ENCODE results near the gene ZNF366. TPM values are rescaled to one million over a fixed set of nuclear protein-coding genes. Genes with fewer than 3 reads are reported as not detected.

The ZNF366 gene
- total RNA-seq, 1 donor from 2014 or later: 7.9 TPM

- peaks cover 4 to 43% of the 10 kb centered on the region in 2 donors for H3K4me1 ChIP-seq
Observed at GRCh38 chr5:72441862-72442540, 65.2 kb downstream of the ZNF366 start.

DNA sequence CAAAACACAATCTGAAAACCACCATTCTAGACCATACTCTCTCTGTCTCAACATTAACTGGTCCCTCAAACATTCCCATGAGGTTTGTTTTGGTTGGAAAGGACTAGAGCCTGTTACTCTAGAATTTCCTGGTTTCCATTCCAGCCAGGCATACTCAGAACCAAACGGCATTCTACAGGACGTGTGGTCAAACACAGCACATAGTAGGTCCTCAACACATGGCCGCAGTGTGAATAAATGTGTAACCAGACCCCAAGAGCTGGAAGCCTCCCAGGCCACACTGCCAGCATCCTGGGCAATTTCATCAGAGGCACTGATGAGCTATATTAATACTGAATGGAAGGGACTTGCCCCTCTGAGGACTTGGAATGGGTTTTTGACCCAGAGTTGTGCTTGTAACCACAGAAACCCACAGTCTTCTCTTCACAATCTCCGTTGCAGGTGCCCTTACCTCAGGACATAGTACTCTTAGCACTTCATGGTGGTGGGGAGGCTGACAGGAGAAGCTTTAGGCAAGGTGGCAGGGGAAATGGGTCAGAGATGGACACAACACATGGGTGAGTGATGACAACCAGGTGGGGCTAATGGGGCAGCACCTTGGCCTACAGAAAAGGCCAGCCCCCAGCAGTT is 66.0 kb downstream of the ZNF366 start:
- TF ChIP-seq, protein P1, sequence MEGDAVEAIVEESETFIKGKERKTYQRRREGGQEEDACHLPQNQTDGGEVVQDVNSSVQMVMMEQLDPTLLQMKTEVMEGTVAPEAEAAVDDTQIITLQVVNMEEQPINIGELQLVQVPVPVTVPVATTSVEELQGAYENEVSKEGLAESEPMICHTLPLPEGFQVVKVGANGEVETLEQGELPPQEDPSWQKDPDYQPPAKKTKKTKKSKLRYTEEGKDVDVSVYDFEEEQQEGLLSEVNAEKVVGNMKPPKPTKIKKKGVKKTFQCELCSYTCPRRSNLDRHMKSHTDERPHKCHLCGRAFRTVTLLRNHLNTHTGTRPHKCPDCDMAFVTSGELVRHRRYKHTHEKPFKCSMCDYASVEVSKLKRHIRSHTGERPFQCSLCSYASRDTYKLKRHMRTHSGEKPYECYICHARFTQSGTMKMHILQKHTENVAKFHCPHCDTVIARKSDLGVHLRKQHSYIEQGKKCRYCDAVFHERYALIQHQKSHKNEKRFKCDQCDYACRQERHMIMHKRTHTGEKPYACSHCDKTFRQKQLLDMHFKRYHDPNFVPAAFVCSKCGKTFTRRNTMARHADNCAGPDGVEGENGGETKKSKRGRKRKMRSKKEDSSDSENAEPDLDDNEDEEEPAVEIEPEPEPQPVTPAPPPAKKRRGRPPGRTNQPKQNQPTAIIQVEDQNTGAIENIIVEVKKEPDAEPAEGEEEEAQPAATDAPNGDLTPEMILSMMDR (IDR thresholded peaks at IDR 0.05): no peak
- Histone ChIP-seq H3K9me3 (no peaks in the 10 kb centered on the region), H3K27me3 (no peaks in the 10 kb centered on the region), H3K4me3 (no peak overlapping the region), H3K4me1 (peaks cover 4 to 47% of the 10 kb centered on the region in 2 donors), H3K27ac (peak overlapping the region; percentile 90 to 93), H3K36me3 (no peaks in the 10 kb centered on the region)
- no peak for DNase-seq (ENCODE audit: low spot score in 2 of 2)
- intact Hi-C loops (cut with DNase I): loop anchor here (10.0 kb wide), 1 partner anchor 296 kb away; no protein-coding TSS in a partner anchor

More at GRCh38 chr5:72441862-72442540, 65.2 kb downstream of the ZNF366 start:
- Histone ChIP-seq H3K27me3 (no peaks in the 10 kb centered on the region), H3K27ac (peak overlapping the region; percentile 90 to 93), H3K4me3 (no peak overlapping the region), H3K9me3 (no peaks in the 10 kb centered on the region), H3K36me3 (no peaks in the 10 kb centered on the region)
- peak in 1 of 2 donors; percentile 82 for DNase-seq (ENCODE audit: low spot score in 2 of 2)
- intact Hi-C loops (cut with DNase I): loop anchor here (10.0 kb wide), 1 partner anchor 297 kb away; no protein-coding TSS in a partner anchor
- TF ChIP-seq, protein P1 (IDR thresholded peaks at IDR 0.05): no peak

- Histone ChIP-seq H3K27me3 (no peaks in the 10 kb centered on the region), H3K9me3 (no peaks in the 10 kb centered on the region), H3K4me3 (no peak overlapping the region), H3K4me1 (peaks cover 4 to 56% of the 10 kb centered on the region in 2 donors), H3K36me3 (no peaks in the 10 kb centered on the region), H3K27ac (peak overlapping the region; percentile 90 to 93)
- intact Hi-C loops (cut with DNase I): loop anchor here (10.0 kb wide), 1 partner anchor 295 kb away; no protein-coding TSS in a partner anchor
- no peak for DNase-seq (ENCODE audit: low spot score in 2 of 2)
- TF ChIP-seq, protein P1 (IDR thresholded peaks at IDR 0.05): no peak
Observed at GRCh38 chr5:72440207-72440638, 67.0 kb downstream of the ZNF366 start.

DNA sequence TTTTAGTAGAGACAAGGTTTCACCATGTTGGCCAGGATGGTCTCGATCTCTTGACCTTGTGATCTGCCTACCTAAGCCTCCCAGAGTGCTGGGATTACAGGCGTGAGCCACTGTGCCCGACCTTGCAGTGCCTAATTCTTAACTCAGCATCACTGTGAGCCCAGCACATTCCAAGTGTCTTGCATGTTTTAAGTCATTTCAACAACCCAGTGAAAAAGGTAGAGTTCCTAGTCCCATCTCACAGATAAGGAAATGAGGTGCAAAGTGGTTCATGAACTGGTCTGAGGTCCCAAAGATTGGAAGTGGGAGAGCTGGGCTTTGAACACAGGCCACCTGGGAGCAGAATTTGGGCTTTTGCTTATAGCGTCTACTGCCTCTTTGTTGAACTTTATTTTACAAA is 68.0 kb downstream of the ZNF366 start:
- H3K9me3 ChIP-seq: no peaks in the 10 kb centered on the region
- TF ChIP-seq, protein P1 (IDR thresholded peaks at IDR 0.05): no peak
- H3K4me3 ChIP-seq: no peak overlapping the region
- H3K27ac ChIP-seq: peak overlapping the region; percentile 90 to 93
- DNase-seq (ENCODE audit: low spot score in 2 of 2): no peak
- intact Hi-C loops (cut with DNase I): no loop called here
- peaks cover 10 to 65% of the 10 kb centered on the region in 2 donors for H3K4me1 ChIP-seq
- H3K27me3 ChIP-seq: no peaks in the 10 kb centered on the region
- no peaks in the 10 kb centered on the region for H3K36me3 ChIP-seq

DNA sequence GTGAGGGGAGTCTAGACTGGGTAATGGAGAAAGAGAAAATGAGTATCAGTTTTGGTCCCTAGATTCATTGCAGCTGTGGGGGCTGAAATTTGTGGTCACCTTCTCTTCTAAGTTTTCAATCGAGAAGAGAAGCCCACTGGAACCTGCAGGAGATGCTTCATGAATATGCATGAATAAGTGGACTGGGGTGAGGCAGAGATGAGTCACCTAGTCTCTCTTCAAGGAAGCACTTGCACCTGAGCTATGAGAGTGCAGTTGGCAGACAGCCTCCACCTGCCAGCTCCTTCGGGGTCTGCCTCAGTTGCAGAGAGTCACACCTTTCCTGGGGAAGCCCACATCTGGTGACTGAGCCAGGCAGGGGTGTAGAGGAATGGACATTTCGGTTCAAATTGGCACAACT is 69.1 kb downstream of the ZNF366 start:
- no peak overlapping the region for H3K4me3 ChIP-seq
- no peak for DNase-seq (ENCODE audit: low spot score in 2 of 2)
- peak overlapping the region; percentile 47 to 87 for H3K27ac ChIP-seq
- H3K9me3 ChIP-seq: no peaks in the 10 kb centered on the region
- no peaks in the 10 kb centered on the region for H3K27me3 ChIP-seq
- H3K4me1 ChIP-seq: peaks cover 16 to 70% of the 10 kb centered on the region in 2 donors
- TF ChIP-seq, protein P1 (IDR thresholded peaks at IDR 0.05): no peak
- H3K36me3 ChIP-seq: no peaks in the 10 kb centered on the region
- intact Hi-C loops (cut with DNase I): no loop called here

Measured in ascending aorta (tissue), 2 donors.